WTC11 (cell line): ENCODE results near the gene STAG1.

Experiments used
- ATF3 ChIP-seq: sonication (generic); formaldehyde crosslinking; conservative IDR thresholded peaks from 2 replicates; pipeline ENCODE4 v1.8.1; 2022; ENCODE audit warnings: mild to moderate bottlenecking, missing genetic modification reagents
- ERG ChIP-seq: fragments of 250-450 bp; sonication (Bioruptor Pico); IDR thresholded peaks from 2 replicates; pipeline ENCODE4 v1.8.0; 2021; ENCODE audit warnings: mild to moderate bottlenecking
- NFE2L1 ChIP-seq: sonication (generic); formaldehyde crosslinking; IDR thresholded peaks from 2 replicates; pipeline ENCODE4 v1.8.1; 2023; ENCODE audit warnings: missing genetic modification reagents
- NR1H2 ChIP-seq: sonication (generic); formaldehyde crosslinking; IDR thresholded peaks from 2 replicates; pipeline ENCODE4 v1.9.0; 2021; ENCODE audit warnings: mild to moderate bottlenecking, moderate library complexity, missing genetic modification reagents

- TF ChIP-seq NFE2L1 = no peak
- TF ChIP-seq NR1H2 = no peak
- TF ChIP-seq ATF3 (CRISPR knock-in tag) = no peak
- TF ChIP-seq ERG (CRISPR knock-in tag) = no peak
These were observed 294.4 kb downstream of the STAG1 start for GRCh38 chr3:136457793-136458192.
